Peyer's patch (tissue), 4 donors: Measurements from ENCODE around the gene CHADL. TPM values are rescaled to one million over a fixed set of nuclear protein-coding genes. Genes with fewer than 3 reads are reported as not detected.

Experiments used
- DNase-seq, 3 donors: peaks; one replicate each; pipeline ENCODE4 v3.0.0-alpha.2; 2017 to 2019
- H3K27ac ChIP-seq, 4 donors: fragments of 200-600 bp; sonication (generic); one replicate each; pipeline ENCODE4 v1.5.1; 2016 to 2019
- H3K27me3 ChIP-seq, 2 donors: fragments of 200-600 bp; sonication (generic); one replicate each; pipeline ENCODE4 v1.5.1; 2019
- H3K36me3 ChIP-seq, 3 donors: fragments of 200-600 bp; sonication (generic); one replicate each; pipeline ENCODE4 v1.5.1; 2016 to 2019
- H3K4me1 ChIP-seq, 4 donors: fragments of 200-600 bp; sonication (generic); one replicate each; pipeline ENCODE4 v1.5.1; 2016 to 2019
- H3K4me3 ChIP-seq, 4 donors: fragments of 200-600 bp; sonication (generic); 1 replicate in 3 of 4; 2 replicates in 1 of 4; pipeline ENCODE4 v1.5.1; 2016 to 2019; ENCODE audit warnings: mild to moderate bottlenecking in 1 of 4
- H3K9me3 ChIP-seq, 4 donors: fragments of 200-600 bp; sonication (generic); one replicate each; pipeline ENCODE4 v1.5.1; 2016 to 2019; ENCODE audit warnings: mild to moderate bottlenecking in 1 of 4
- POLR2A ChIP-seq, 2 donors: fragments of 450-650 bp; IDR thresholded peaks; one replicate each; pipeline ENCODE4 v1.5.1; 2017; ENCODE audit warnings: antibody characterized with exemption in 2 of 2, mild to moderate bottlenecking in 2 of 2, moderate library complexity in 2 of 2
- total RNA-seq, 4 donors: library from RNA; depleted of rRNA; stranded (reverse); fragments of >200 nt; gene quantifications; one replicate each; pipeline ENCODE4 v1.1.0, GENCODE V29; 2016
- TF ChIP-seq, protein P1 (sequence below), 6 experiments: fragments of 450-650 bp in 4 of 6; fragments of 200-600 bp in 2 of 6; sonication (generic) in 1 of 6; IDR thresholded peaks; one replicate each; pipeline ENCODE4 v1.5.1; 2017 to 2019; ENCODE audit warnings: antibody characterized with exemption in 6 of 6, mild to moderate bottlenecking in 3 of 6, moderate library complexity in 1 of 6

Gene CHADL
- total RNA-seq, 4 donors from 2014 or later: 0.80 to 5.3 (median 2.3) TPM; not detected in 1

DNA sequence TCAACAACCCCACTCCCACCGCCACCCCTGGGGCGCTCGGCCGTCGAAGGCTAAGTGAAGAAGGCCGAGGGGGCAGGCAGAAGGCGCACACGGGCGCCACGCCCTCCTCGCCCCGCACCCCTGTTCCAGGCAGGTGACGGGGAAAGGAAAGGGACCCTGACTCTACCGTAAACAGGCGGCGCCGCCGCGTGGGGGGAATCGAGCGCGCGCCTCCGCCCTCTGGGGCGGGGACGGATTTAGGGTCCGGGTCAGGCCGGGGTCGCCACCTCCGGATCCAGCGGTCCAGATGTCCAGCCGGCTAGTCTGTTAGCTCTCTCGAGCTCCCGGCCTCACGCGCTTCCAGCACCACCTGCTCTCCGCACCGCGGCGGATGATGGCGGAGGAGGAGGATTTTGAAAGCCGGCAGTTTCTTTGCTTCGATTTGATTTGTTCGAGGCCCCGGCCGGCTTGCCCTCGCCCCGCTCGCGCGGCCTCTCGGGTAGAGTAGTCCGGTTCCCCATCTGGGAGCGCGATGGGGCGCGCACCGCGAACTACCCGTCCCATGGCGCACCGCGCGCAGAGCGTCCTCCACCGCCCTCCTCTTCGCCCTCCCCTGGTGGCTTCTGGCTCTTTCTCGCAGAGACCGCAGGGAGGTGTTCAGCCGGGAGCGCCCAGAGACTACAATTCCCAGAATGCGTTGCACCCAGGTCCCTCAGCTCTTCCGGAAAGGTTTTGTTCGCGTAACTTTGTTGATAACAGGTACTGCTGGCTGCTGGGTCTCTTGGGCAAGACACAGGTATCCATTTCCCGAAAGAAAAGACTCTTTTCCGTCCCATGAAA lies 45.3 kb upstream of the CHADL start, which contains the start of gene RANGAP1:
RANGAP1 (minus strand) TSS at position 368 of the 819 bp plus-strand sequence. CDS start 5,143 bp downstream, outside the sequence.
- peak within 1 kb of the TSS; percentile 80 to 94 (median 86) for H3K27ac ChIP-seq
- TF ChIP-seq POLR2A (IDR thresholded peaks at IDR 0.05): peak; percentile 58 to 67
- TF ChIP-seq, protein P1, sequence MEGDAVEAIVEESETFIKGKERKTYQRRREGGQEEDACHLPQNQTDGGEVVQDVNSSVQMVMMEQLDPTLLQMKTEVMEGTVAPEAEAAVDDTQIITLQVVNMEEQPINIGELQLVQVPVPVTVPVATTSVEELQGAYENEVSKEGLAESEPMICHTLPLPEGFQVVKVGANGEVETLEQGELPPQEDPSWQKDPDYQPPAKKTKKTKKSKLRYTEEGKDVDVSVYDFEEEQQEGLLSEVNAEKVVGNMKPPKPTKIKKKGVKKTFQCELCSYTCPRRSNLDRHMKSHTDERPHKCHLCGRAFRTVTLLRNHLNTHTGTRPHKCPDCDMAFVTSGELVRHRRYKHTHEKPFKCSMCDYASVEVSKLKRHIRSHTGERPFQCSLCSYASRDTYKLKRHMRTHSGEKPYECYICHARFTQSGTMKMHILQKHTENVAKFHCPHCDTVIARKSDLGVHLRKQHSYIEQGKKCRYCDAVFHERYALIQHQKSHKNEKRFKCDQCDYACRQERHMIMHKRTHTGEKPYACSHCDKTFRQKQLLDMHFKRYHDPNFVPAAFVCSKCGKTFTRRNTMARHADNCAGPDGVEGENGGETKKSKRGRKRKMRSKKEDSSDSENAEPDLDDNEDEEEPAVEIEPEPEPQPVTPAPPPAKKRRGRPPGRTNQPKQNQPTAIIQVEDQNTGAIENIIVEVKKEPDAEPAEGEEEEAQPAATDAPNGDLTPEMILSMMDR (IDR thresholded peaks at IDR 0.05): peak in 5 of 6 experiments; percentile 1 to 55 (median 45)
- peaks cover 0 to 4% (median 0%) of the 10 kb centered on the region in 3 donors for H3K36me3 ChIP-seq
- peaks cover 0 to 20% (median 2%) of the 10 kb centered on the region in 4 donors for H3K4me1 ChIP-seq
- no peaks in the 10 kb centered on the region for H3K27me3 ChIP-seq
- peak within 1 kb of the TSS; percentile 65 to 98 (median 93) for H3K4me3 ChIP-seq
- H3K9me3 ChIP-seq: no peaks in the 10 kb centered on the region
- peak; percentile 96 to 99 (median 98) for DNase-seq

DNA sequence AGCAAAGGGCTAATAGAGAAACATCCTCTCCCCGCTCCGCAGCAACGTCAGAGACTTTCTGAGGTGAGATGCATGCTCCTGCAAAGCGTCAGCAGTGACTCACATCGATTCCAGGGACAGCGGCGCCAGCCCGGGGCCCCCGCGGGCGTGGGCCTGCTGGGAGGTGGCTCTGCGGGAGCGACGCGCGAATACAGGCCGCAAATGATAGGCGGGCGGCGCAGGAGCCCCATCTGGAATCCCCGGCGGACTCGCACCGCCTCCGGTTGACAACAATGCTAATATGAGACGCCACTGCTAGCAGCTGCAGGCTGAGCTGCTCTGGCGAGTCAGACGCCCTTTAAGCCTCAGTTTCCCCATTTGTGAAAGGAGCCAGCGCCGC lies 44.7 kb upstream of the CHADL start:
- Histone ChIP-seq H3K4me1 (peaks cover 0 to 20% (median 2%) of the 10 kb centered on the region in 4 donors), H3K27ac (peak overlapping the region; percentile 71 to 94 (median 86)), H3K27me3 (no peaks in the 10 kb centered on the region), H3K36me3 (peaks cover 0 to 9% (median 0%) of the 10 kb centered on the region in 3 donors), H3K4me3 (peak overlapping the region; percentile 65 to 98 (median 93)), H3K9me3 (no peaks in the 10 kb centered on the region)
- no peak for TF ChIP-seq POLR2A (IDR thresholded peaks at IDR 0.05)
- TF ChIP-seq, protein P1 (IDR thresholded peaks at IDR 0.05): no peak
- peak; percentile 30 to 76 (median 74) for DNase-seq

DNA sequence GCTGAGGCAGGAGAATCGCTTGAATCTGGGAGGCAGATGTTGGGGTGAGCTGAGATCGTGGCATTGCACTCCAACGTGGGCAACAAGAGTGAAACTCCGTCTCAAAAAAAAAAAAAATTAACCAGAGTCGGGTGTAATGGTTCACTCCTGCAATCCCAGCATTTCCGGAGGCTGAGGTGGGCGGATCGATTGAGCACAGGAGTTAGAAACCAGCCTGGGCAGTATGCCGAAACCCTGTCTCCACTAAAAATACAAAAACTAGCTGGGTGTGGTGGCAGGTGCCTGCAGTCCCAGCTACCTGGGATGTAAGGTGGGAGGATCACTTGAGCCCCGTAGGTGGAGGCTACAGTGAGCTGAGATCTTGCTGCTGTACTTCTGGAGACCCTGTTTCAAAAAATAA lies 43.7 kb upstream of the CHADL start:
- no peak overlapping the region for H3K4me3 ChIP-seq
- peaks cover 0 to 20% (median 2%) of the 10 kb centered on the region in 4 donors for H3K4me1 ChIP-seq
- peaks cover 0 to 19% (median 0%) of the 10 kb centered on the region in 3 donors for H3K36me3 ChIP-seq
- DNase-seq: no peak
- H3K27me3 ChIP-seq: no peaks in the 10 kb centered on the region
- no peak overlapping the region for H3K27ac ChIP-seq
- TF ChIP-seq, protein P1 (IDR thresholded peaks at IDR 0.05): no peak
- TF ChIP-seq POLR2A (IDR thresholded peaks at IDR 0.05): no peak
- H3K9me3 ChIP-seq: no peaks in the 10 kb centered on the region

DNA sequence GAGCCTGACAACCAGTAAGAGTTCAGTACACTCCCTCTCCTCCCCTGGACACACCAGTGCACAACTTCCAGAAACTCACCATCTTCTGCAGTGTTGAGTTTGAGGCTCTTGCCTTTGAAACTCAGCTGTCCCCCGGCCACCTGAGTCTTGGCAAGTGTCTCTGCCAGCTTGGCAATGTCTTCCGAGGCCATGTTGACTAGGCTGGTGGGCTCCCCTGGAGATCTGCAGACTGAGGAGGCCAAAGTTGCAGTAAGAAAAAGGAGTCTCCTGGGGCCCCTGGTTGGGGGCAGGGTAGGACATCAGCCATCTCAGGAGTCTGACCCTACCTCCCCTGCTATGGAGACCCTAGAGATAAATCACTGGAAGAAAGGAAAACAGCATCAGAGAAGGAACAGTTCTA lies 40.1 kb upstream of the CHADL start:
- H3K27me3 ChIP-seq: no peaks in the 10 kb centered on the region
- H3K4me3 ChIP-seq: no peak overlapping the region
- no peak overlapping the region for H3K27ac ChIP-seq
- peaks cover 0 to 50% (median 0%) of the 10 kb centered on the region in 3 donors for H3K36me3 ChIP-seq
- H3K9me3 ChIP-seq: no peaks in the 10 kb centered on the region
- DNase-seq: no peak
- TF ChIP-seq POLR2A (IDR thresholded peaks at IDR 0.05): no peak
- H3K4me1 ChIP-seq: peaks cover 0 to 9% (median 2%) of the 10 kb centered on the region in 4 donors

DNA sequence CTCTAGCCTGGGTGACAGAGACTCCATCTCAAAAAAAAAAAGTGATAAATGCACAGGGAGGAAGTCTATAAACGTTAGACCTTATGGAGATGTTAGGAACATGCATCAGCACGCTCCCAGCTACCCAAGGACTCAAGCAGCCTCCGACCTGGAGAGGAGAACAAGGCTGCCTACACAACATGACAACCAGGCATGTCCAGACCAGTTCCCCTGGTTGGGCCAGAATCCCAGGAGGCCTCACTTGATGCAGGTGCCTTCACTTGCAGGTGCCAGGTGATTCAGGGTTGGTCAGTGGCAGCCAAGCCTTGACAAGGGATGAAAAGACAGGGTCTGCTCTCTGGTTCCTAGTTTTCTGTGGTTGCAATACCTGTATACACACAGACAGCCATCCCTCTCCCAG lies 39.3 kb upstream of the CHADL start:
- Histone ChIP-seq H3K36me3 (peaks cover 0 to 58% (median 0%) of the 10 kb centered on the region in 3 donors), H3K9me3 (no peaks in the 10 kb centered on the region), H3K27ac (no peak overlapping the region), H3K27me3 (no peaks in the 10 kb centered on the region), H3K4me1 (peaks cover 0 to 7% (median under 1%) of the 10 kb centered on the region in 4 donors), H3K4me3 (no peak overlapping the region)
- no peak for DNase-seq
- no peak for TF ChIP-seq POLR2A (IDR thresholded peaks at IDR 0.05)
- TF ChIP-seq, protein P1 (IDR thresholded peaks at IDR 0.05): no peak

DNA sequence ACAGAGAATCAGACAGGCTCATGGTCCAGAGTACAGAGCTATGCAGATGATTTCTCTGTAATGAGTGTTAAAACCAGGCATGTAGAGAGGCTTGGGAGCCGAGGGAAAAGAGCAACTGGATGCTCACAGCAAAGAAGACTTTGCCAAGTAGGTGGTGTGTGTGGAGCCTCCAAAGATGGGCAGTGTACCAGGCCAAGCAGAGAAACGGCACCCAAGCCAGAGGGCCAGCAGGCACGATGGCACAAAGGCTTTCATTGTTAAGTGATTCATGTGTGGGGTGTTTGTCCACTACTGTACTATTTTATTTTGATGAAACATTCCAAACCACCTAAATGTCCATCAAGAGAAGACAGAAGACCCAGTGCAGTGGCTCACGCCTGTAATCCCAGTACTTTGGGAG lies 34.1 kb upstream of the CHADL start:
- Histone ChIP-seq H3K4me3 (no peak overlapping the region), H3K27ac (no peak overlapping the region), H3K36me3 (peaks cover 0 to 92% (median 0%) of the 10 kb centered on the region in 3 donors), H3K9me3 (no peaks in the 10 kb centered on the region), H3K4me1 (no peaks in the 10 kb centered on the region), H3K27me3 (no peaks in the 10 kb centered on the region)
- no peak for DNase-seq
- TF ChIP-seq, protein P1 (IDR thresholded peaks at IDR 0.05): no peak
- TF ChIP-seq POLR2A (IDR thresholded peaks at IDR 0.05): no peak
